Stimulated activated CD8-positive, alpha-beta memory T cell treated with anti-CD3 and anti-CD28 coated beads, Interleukin-4, amount 100 ng/mL, for 4 hours (primary cell): Measurements from ENCODE around the gene EXOC6.

Source experiments
- DNase-seq, 2 donors: peaks; one replicate each; pipeline ENCODE4 v3.0.0-alpha.2; 2020; ENCODE audit warnings: low read depth in 2 of 2, low spot score in 1 of 2

The EXOC6 gene

GRCh38 chr10:92832121-92832520, 16.2 kb upstream of the EXOC6 start:
- DNase-seq, result no peak

DNA sequence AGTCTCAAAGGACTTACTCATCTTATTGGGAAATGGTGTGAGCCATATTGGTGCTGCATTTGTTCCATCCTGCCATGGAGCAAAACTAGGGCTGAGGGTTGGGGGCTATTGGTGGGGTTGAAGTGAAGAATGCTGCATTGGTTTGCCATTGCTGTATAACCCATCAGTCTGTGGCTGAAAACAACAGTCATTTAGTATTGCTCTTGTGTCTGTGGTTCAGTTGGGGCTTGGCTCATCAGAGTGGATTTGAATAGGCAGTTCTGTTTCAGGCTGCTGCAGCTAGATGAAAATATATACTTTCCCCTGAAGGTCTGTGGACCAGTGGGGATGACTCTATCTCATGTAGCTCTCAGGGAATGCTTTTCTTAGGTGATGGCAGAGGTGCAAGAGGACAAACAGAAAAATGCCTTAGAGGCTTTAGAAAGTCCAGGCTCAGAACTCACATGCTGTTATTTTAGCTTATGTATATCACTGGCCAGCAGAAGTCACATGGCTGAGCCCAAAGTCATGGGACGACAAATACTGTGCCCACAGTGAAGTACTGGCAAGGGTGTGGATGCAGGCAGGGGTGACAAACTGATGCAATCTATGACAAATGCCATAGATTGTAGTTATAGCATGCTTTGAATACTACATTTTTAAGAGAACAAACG, 15.2 kb upstream of the EXOC6 start:
- DNase-seq, result no peak

GRCh38 chr10:92834331-92834730, 14.0 kb upstream of the EXOC6 start:
- DNase-seq, result no peak

DNA sequence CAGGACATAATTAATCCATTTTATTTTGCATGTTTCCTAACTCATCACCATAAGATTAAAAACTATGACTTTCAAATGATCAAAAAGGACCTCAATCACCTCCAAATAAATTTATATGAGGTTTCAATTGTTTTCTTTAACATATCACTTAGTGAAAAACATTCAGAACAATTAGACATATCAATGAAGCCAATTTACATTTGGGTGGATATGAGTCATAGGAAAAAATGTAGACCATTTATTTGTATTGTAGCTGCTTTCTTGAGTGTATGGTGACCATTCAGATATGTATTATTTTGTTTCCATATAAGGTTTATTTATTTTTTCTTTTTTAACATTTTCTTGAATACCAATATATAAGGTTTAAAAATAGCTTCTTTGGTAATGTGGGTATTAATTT, 13.3 kb upstream of the EXOC6 start:
- no peak for DNase-seq

DNA sequence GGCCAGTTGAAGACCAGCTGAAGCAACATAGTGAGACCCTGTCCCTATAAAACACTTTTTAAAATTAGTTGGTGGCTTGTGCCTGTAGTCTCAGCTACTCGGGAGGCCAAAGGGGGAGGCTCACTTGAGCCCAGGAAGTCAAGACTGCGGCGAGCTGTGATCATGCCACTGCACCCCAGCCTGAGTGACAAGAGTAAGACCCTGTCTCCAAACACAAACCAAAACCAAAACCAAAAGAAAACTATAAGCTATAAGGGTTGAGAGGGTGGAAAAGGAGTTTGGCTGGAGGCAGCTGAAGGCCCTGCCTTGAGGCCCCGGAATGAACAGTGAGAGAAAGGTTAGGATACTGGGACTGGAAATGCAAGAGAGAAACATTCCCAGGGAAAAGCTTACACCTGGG, 10.9 kb upstream of the EXOC6 start:
- DNase-seq, result no peak

- no peak for DNase-seq
These were observed 8.9 kb upstream of the EXOC6 start for GRCh38 chr10:92839191-92840085.

DNA sequence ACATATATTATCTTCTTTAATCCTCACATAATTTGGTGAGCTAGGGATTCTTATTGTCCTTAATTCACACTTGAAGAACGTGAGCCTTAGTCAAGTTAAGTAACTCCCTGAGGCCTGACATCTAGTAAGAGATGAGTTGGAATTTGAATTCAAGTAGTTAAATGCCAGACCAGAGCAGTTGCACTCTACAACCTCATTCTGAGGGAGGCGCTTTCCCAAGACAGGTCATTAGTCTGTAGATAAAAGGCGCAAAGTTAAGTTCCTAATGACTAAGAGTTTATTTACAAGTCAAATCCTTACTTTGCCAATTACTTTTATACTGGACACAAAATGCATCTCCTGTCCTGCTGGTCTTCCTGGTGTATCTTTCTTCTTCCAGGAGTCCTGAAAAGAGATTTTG, 3.6 kb upstream of the EXOC6 start:
- DNase-seq, result no peak

- DNase-seq, result no peak
These were observed 2.4 kb upstream of the EXOC6 start for GRCh38 chr10:92845921-92846320.

GRCh38 chr10:92846344-92846743, 2.0 kb upstream of the EXOC6 start:
- DNase-seq, result no peak

DNA sequence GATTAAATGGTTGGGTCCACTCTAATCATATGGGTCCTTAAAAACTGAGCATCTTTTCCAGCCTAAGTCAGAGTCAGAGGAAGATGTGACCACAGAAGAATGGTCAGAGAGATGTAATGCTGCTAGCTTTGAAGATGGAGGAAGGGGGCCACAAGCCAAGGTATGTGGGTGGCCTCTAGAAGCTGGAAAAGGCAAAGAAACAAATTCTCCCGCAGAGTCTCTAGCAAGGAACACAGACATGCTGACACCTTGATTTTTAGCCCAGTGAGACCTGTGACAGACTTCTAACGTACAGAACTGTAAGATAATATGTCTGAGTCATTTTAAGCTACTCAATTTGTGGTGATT, 1.5 kb upstream of the EXOC6 start:
- DNase-seq, result no peak

DNA sequence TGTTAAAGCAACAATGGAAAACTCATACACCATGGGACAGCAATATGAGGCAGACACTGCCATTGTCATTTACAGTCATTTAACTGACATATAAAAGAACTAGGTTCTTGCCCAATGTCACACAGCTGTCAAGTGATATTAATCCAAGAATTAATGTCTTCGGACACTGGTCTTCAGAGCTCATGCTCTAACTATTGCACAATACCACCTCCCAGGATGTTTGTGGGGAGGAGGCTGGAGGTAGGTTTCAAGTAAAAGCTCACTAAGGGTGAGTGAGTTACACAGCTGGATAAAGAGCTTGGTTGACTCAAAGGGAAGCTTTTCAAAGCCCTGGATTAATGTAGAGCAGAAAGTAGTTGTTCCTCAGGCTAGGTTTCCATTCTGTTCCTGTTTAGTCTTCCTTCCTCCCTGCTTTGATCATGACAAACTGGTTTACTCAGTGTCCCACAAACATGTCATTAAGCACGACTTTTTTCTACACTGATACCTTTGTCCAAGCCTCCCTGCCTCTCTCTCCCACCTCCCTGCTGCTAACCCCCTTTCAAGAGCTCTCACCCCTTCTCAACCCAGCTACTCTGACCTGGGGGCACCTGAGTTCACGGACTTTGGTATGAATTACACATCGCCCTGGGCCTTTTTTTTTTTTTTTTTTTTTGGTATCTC, 987 bp upstream of the EXOC6 start:
- DNase-seq, result no peak

DNA sequence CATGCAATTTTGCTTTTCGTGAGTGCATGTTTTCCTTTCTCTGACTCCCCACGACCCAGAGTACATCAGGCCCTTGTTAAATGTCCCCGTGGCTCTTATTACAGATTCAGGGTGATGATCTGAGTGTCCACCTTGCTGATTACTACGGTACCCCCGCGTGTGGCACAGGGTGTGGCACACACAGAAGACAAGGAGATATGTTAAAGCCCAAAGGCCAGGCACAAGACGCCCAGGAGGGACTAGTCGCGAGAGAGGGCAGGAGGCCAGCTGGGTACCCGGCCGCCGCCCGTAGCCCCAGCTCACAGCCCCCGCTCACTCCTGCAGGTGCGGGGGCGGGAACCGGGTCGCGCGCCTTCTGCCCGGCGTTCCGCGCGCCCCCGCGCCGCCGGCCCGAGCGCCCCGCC, 281 bp upstream of the EXOC6 start:
- DNase-seq, result no peak

GRCh38 chr10:92849234-92849525, 860 bp downstream of the EXOC6 start:
- no peak for DNase-seq

GRCh38 chr10:92849576-92850090, 1.3 kb downstream of the EXOC6 start:
- no peak for DNase-seq

DNA sequence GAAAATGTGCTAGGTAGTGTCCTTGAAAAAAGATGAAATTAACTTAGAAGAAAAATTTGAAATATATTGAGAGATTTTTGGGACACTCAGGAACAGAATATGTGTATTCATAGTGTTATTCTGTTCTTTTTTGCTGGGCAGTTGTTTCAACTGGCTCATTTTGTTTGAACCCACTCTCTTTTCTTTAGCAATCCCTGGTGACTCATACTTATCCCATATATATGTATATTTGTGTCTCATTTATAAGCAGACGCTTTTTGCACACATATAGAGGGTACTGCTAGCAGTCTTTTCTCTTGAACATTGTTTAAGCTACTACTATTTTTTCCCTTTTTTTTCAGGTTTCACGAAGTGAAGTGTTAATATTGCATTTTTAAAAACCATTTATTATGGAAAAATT, 1.9 kb downstream of the EXOC6 start:
- no peak for DNase-seq

DNA sequence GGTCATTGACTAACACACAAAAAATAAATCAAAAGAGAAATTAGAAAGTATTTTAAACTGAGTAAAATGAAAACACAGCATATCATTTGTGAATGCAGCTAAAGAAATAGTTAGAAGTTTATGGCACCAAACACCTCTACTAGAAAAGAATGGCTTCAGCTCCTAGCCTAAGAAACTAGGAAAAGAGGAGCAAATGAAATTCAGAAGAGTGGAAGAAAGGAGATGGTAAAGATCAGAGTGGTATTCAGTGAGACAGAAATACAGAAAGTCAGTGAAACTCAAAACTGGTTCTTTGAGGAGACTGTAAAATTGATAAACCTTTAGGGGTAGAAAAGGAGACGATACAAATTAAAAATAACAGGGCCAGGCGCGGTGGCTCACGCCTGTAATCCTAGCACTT, 2.7 kb downstream of the EXOC6 start:
- no peak for DNase-seq

DNA sequence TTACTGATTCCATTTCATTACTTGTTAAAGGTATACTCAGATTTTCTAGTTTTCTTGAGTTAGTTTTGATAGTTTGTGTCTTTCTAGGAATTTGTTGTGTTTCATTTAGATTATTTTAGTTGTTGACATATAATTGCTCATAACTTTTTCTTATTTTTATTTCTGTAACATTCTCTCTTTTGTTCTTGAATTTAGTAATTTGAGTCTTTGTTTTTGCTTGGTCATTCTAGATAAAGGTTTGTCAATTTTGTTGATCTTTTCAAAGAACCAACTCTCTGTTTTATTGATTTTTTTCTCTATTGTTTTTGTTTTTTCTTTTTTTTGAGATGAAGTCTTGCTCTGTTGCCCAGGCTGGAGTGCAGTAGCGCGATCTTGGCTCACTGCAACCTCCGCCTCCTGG, 7.2 kb downstream of the EXOC6 start:
- no peak for DNase-seq

GRCh38 chr10:92857904-92858514, 9.7 kb downstream of the EXOC6 start:
- DNase-seq, result no peak

GRCh38 chr10:92867235-92867634, 18.9 kb downstream of the EXOC6 start:
- no peak for DNase-seq

DNA sequence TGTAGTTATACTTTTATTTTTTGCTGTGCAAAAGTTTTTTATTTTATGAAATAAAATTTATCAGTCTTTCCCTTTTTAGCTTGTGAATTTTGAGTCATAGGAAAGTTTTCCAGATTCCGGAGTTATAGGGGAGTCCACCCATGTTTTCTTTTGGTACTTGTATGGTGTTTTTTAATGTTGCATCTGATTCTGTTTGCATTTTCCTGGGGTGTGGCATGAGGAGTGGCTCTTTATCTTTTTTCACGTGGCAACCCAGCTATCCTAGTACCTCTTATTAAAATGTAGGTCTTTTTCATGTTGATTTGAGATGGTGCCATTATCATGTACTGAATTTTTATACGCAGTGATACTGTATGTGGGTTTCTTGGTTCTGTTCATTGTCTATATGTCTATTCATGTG, 19.7 kb downstream of the EXOC6 start:
- DNase-seq, result no peak

DNA sequence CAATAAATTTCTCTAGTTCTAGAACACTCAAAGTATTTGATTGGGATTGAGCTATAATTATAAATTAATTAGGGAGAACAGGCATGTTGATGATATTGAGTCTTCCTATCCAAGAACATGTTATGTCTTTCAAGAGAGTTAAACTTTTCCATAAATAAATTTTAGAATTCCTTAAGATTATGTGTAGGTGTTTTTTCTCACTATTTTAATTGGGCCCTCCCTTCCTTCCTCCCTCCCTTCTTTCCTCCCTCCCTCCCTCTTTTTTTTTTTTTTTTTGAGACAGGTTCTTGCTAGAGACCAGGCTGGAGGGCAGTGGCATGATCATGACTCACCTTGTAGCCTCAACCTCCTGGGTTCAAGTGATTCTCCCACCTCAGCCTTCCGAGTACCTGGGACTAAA, 20.2 kb downstream of the EXOC6 start:
- no peak for DNase-seq

- no peak for DNase-seq
These were observed 24.7 kb downstream of the EXOC6 start for GRCh38 chr10:92873029-92873428.
